HG02884 (cell line): ENCODE results near the gene PSTPIP1.

ENCODE experiments used
- ATAC-seq: cut with Tn5 transposase; IDR thresholded peaks from one replicate; pipeline ENCODE4 v1.9.1; 2021; ENCODE audit warnings: mild to moderate bottlenecking, moderate library complexity; ENCODE audit not compliant: unreplicated experiment

PSTPIP1 gene

DNA sequence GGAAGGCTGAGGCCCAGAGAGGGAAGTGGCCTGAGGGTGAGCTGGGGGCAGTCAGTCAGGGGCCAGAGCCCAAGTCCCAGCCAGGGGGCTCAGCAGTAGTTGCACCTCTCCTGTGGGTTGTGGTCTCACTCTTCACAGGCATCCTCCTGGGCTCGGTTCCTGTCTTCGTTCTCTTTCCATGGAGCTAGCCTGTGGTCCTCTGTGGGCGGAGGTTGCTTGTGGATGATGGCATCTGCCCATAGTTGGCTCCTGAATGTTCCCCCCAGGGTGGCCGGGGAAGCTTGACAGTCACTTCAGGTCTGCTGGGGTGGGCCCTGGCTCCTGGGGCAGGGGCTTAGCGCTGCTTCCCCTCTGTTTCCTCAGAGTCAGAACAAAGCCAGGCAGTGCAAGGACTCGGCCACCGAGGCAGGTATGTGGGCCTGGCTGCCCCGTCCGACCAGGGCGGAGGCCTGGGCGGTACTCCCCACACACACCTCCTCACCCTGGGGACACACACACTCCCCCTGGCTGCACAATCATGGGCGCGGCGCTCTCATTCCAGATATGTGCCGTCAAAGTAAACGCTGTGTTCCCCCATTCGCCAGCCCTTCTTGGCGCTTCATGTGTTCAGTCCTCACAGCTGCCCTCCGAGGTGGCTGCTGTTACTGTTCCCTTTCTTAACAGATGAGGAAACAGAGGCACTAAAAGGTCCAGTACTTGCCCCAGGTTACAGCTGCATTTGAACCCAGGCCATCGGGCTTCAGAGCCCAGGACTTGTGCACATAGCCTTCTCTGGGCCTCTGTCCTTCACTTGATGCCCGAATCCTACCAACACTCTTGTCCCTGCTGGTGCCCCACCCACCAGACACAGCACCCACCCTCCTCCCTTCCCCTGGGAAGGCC, 34.5 kb downstream of the PSTPIP1 start:
- no peak for ATAC-seq

DNA sequence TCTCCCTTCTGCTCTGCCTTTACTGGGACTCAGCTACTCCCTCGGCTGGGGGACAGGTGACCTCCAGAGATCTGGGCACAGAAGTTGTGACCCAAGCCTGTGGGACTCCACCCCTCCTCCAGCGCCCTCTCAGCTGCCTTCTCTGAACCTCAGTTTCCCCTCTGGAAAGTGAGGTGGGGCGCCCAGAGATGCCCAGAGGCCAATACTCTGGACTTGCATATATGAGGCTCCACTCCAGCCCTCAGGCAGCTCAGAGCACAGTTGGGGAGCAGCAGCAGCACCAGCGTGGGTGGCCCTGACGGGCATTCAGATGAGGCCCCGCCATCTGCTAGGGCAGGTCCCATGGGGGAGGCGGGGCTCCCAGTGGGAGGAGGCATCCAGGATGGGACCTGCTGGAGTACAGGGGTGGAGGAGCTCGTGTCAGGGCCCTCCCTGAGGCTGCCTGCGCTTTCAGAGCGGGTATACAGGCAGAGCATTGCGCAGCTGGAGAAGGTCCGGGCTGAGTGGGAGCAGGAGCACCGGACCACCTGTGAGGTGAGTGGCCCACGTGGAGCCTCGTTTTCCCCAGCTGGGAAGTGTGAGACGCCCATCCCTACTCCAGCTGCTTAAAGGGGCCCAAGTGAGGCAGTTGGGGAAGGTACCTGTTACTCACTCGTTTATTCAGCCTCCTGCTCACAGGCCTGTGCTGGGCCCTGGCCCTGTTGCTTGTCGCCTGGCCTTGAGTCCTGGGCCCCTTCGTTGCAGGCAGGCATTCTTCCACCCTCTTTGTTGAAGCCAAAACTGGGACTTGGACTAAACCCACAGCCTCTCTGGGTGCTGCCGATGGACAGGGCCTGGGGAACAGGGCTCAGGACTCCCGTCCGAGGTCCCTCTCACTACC, 35.4 kb downstream of the PSTPIP1 start:
- ATAC-seq: no peak

DNA sequence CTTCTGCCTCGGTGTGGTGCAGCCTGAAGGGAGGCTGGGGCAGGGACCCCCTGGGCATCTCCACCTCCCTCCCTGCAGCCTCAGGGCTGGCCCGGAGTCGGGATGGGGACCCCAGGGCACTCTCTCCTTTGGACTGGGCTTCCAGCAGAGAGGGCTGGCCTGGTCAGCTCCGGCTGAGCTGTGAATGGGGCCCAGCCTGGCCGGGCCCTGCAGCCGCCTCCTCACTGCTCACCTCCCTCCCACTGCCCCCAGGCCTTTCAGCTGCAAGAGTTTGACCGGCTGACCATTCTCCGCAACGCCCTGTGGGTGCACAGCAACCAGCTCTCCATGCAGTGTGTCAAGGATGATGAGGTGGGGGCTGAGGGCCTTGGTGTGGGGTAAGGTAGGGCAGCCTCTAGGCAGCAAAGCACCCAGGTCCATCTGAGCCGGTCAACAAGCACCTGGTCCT, 36.0 kb downstream of the PSTPIP1 start:
- ATAC-seq: no peak

DNA sequence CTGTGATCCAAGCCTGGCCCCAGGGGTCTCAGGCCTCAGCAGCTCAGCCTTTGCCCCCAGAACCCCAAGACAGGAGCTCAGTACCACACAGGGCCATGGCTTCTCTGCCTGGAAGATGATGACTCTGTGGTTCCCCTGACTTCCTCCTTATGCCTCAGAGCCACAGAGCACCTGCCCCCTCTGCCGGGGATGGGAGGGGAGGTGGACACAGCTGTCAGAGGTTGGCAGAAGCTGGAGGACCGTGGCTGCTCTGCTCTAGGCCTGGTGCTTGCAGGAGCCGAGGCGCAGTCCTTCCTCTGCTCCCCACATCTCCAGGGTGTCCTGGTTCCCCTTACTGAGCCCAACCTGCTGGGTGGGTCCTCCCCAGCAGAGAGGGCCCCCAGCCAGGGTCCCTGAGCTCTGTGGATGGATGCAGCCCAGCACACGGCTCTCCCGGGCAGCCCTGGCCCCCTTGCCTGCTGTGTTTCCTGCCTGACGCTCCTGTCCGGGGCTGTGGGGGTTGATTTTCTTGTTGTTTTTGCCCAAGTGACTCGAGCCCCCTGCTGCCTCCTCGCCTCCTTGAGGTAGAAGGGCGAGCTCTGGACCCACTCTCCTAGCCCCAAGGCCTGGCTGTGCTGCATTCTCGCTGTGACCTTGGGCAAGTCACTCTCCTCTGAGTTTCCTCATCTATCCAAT, 36.6 kb downstream of the PSTPIP1 start:
- no peak for ATAC-seq

DNA sequence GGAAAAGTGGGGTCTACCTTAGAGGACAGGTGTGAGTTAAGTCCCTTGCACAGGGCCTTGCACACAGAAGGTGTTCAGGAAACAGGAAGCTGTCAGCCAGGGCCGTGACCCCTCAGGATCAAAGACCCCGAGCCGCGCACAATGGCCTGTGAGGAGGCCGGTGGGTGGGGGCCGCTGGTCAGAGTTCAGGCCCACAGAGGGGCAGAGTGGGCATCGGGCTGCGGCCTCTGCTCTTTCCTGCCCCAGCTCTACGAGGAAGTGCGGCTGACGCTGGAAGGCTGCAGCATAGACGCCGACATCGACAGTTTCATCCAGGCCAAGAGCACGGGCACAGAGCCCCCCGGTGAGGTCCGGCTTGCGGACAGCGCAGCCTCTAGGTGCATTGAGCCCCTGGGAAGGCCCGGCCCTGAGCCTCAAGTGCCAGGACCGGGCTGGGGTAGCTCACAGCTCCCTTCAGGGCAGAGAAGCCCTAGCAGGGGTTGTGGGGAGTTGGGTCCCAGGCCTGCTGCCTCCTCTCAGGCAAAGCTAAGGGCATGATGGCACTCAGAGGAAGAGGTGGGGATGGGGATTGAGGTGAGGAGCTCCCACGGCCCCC, 37.2 kb downstream of the PSTPIP1 start:
- no peak for ATAC-seq

DNA sequence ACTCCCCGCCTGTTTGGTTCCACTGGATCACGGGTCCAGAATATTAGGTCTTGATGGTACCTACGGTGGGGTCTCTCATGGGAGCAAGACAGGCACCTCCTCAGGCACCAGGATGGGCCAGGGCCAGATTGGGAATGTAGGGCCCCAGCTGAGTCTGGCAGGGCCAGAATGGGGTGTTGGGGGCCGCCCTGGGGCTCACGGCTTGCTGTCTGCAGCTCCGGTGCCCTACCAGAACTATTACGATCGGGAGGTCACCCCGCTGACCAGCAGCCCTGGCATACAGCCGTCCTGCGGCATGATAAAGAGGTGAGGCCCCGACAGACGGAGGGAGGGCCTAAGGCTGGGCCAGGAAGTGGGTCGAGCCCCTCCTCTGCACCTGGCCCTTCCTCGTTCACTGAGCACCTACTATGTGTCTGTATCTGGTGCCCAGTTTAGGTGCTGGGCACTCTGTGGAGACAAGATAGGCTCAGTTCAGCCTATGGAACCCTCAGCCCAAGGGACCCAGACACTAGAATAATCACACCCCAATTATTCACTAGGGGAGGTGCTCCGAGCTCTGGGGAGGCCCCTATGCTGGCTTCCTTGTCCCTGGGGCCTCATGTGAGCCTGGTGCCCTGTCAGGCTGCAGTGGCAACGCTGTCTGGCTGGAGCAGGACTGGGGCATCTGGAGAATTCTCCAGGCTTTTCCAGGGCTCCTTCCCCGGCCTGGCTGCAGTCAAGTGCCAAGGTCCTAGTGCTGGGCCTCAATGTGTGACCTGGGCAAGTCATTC, 37.9 kb downstream of the PSTPIP1 start:
- no peak for ATAC-seq

DNA sequence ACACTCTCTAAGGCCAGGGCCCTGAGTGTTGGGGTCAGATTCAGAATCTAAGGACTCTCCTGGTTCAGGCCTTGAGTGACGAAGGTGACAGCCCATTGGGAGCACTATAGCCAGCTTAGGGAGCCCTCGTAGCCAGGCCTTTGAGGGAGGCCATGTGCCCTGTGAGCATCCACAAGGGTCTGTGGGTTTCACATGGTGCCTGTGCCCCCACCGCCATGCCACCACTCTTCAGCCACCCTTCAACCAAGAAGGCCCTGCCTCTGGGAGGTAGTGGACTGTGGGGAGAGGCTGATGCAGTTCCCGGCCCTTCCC, 38.4 kb downstream of the PSTPIP1 start:
- ATAC-seq: no peak

DNA sequence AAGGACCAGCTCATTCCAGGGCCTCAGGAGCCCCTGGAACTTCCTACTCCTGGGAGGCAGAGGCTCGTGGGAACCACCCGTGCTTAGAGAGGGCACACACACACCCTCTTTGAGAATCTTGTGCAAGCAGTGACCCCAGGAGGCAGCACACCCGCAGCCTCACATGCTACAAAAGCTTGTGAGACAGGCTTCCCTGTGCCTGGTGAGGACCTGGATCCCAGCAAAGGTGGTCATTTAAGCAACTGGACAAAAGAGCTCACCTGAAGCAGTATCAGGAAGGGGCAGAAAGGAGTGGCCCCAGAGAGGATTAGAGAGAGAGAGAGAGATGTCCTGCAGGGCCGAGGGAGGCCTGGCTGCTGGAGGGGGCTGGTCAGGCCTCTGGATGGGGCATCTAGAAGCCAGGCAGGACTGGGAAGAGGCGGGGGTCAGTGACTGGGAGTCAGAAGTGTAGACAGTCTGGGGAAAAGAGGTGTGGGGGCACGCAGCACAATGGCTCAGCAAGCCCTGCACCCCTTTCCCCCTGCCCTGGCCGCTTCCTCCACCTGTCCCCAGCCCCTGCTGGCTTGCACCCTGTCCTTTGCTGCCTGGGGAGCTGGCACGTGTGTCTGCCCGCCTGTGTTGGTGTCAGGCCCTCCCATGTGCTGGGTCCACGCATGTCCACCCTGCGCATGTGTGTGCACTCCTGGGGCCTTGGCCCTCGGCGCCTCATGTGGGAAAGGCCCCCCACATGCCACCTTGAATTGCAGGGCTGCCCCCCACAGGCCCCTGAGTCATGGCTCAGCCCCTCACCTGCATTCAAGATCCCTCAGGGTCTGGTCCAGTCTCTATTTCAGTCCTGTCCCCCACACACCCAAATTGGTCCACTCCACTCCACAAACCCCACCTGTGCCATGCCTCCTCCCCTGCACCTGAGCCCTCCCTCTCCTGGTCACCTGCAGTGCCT, 39.1 kb downstream of the PSTPIP1 start:
- no peak for ATAC-seq

DNA sequence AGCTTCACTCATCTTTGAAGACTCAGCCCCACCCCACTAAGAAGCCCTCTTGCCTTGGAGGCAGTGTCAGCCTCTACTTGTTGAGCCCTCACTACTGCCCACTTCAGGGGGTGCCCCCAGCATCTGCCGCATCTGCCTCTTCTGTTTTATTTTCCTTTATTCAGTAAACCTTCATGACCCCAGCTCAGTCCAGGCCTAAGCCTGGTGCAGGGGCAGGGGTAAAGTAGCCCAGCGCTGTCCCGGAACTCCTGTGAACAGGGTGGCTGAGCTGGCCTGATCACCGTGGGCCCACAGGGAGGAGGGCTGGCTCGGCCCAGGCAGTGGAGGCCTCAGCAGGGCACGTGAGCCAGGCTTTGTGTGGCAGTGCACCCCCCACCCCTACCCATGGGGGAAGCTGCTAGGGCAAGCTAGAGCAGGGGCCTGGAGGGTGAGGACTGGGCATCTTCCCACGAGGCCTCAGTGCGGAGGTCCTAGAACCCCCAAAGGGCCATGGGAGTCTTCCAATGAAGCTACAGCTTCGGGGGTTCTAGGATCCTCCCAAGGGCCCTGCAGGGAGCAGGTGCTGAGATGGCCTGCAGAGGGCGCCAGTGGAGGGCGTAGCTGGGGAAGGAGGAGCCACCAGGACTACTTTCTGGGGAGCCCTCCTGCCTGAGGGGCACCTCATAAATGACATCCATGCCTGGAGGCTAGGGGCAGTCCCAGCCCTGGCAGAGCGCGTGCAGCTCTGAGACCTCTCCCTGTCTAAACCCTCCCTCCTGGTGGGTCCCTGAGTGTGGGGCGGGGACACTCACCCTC, 40.0 kb downstream of the PSTPIP1 start:
- ATAC-seq: no peak

DNA sequence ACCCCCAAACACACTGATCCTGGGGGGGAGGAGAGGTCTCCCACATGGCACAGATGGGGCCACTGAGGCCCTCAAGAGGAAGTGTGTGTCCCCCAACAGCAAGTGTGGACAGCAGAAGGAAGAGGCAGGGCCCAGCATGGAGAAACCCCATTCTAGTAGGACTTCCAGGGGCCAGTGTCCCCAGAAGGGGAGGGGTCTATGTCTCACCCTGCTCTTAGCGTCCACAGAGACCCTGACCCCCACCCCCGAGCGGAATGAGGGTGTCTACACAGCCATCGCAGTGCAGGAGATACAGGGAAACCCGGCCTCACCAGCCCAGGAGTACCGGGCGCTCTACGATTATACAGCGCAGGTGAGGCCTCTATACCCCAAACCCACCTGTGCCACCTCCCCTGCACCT, 40.7 kb downstream of the PSTPIP1 start:
- ATAC-seq: no peak

DNA sequence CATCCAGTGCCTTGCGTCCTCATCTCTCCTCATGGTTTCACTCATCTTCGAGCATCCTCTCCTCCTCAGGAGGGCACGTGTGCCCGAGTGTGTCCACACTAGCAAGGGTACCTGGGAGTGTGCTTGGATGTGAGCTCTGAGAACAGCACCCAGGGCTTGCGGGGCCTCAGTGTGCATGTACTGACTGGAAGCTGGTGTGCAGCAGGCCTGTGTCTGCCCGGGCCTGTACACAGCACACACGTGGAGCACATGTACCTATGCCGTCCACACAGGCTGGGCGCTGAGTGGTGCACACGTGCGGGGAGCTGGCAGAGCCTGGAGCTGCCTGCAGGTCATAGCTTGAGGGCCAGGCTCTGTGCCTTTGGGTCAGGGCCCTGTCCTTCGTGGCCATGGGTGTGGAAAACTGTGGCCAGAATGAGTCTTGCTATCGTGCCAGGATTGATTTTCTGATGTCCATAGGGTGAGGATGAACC, 41.1 kb downstream of the PSTPIP1 start:
- ATAC-seq: no peak

DNA sequence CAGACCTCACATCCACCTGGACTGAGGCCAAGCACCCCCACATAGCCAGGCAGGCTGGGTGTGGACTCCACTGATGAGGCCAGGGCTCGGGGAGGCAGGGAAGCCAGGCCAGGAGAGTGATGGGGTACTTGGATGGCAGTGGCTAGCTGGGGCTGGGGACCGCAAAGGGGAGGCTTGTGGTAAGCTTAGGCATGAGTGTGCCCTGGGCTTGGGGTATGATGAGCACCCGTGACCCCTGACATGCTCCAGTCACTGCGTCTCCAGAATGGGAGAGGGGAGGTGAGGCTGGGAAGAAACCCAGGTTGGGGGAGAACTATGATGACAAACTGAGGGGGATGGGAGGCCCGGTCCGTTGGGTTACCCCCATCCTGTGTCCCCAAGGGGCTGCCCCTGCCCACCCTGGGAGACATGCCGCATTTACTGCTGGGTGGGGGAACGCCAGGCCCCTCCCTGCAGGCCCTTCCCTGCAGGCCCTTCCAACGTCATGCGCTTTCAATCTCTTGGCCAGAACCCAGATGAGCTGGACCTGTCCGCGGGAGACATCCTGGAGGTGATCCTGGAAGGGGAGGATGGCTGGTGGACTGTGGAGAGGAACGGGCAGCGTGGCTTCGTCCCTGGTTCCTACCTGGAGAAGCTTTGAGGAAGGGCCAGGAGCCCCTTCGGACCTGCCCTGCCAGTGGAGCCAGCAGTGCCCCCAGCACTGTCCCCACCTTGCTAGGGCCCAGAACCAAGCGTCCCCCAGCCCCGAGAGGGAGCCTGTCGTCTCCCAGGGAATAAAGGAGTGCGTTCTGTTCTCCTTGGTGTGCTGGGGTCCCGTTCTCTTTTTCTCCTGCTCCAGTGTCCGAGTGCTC, 41.8 kb downstream of the PSTPIP1 start:
- no peak for ATAC-seq

DNA sequence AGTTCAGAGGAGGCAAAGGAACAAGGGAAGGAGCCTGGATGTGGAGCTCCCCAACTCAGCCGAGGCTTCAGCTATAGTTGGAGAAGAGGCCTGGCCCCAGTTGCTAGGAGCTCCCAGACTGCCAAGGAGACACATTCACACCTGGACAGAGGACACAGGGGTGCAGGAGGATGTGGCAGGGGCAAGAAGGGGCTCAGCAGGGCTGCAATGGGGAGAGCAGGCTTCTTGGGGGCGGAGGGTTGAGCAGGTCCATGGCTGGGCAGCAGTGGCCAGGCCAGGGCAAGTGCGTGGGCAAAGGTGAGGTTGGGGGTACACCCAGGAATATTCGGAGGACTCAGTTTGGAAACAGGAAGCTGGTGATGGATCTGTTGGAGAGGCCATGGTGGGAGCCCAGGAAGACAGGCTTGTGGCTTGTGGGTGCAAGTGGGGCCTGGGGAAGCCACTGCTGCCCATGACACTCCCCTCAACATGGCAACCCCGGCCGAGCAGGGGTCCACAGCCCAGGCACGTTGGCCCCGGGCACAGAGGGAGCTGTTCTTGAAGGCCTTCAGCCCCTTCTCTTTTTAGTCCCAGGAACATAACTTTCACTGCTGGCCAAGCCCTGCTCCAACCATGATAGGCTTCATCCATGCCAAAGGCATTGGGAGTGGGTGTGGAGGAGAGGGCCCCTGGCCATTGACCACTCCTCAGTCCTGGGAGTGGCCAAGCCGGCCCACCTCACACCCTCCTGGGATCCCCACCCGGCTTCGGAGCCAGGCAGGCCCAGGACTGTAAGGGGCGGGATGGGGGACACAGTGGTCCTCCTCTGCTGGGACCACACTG, 42.7 kb downstream of the PSTPIP1 start:
- ATAC-seq: no peak

DNA sequence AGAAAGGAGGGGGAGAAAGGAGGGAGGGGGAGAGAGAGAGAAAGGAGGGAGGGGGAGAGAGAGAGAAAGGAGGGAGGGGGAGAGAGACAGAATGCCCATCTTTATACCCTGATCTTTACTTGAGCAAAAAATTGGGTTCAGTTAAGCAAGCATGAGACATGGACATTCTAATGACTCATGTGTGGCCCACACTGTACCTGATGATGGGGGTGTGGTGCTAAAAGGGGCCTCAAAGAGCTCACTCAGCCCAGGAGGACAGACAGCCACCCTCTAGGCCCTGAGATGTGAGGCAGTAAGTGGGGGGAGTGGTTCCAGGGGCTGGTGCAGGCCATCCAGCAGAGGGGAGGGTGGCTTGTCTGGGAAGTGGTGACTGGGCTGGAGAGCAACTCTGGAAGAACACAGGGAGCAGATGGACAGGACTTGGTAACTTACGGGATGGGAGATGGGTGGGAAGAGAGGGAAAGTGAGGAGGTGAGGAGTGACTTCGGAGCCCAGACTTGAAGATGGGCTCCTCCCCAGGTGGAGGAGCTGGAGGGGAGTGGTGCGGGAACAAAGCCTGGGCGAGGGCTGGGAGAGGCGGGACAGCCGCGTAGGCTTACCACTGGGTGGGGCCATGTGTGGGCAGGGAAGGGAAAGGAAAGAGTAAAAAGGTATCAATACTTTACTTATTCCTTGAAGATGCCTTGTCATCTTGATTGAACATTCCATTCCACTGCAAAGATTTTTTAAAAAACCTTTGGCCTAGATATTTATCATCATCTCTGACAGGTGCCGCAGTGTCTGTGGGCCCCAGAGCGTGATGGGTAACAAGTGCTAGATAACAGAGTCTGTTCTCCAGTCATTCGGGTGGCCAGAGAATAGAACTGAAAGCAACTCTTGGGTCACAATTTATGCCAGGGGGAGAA, 43.6 kb downstream of the PSTPIP1 start:
- no peak for ATAC-seq

DNA sequence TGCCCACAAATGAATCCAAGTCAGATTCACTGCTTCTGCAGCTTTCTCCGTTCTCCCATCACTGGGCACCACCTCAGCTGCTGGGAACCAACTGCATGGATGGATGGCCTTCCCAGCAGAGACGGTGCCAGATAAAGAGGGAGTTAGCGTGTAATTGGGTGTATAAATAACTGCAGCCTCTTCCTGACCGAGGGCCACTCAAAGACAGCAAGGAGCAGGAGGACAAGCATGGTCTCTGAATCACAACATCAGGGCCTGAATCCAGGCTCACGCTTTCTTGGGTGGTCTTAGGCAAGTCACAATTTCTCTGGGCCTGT, 44.2 kb downstream of the PSTPIP1 start:
- ATAC-seq: no peak

DNA sequence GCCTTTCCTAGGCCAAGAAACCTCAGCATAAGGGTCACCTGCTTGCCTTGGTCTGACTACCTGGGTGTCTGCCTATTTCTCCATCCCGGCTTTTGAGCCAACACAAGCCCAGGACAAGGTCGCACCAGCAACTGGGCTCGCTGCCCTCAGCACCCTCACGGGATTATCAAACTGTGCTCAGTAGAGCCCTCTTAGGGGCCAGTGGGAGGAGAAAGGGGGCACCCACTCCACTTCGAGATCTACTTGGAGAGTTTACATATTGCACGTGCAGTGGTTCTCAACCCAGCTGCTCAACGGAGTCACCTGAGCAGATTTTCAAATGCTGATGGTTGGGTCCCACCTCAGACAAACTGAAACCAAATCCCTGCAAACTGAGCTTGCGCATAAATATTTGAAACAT, 44.9 kb downstream of the PSTPIP1 start:
- ATAC-seq: no peak
